GM18498 (cell line): Measurements from ENCODE around the gene PLB1.
"Not testable (repeated sequence)": the region's sequence is repeated elsewhere in the genome, so short reads cannot be mapped to it uniquely, and the experiment has no call there.

ENCODE experiments used
- ATAC-seq: cut with Tn5 transposase; IDR thresholded peaks from one replicate; pipeline ENCODE4 v1.9.1; 2021; ENCODE audit warnings: mild to moderate bottlenecking, moderate library complexity; ENCODE audit not compliant: unreplicated experiment

PLB1 gene

DNA sequence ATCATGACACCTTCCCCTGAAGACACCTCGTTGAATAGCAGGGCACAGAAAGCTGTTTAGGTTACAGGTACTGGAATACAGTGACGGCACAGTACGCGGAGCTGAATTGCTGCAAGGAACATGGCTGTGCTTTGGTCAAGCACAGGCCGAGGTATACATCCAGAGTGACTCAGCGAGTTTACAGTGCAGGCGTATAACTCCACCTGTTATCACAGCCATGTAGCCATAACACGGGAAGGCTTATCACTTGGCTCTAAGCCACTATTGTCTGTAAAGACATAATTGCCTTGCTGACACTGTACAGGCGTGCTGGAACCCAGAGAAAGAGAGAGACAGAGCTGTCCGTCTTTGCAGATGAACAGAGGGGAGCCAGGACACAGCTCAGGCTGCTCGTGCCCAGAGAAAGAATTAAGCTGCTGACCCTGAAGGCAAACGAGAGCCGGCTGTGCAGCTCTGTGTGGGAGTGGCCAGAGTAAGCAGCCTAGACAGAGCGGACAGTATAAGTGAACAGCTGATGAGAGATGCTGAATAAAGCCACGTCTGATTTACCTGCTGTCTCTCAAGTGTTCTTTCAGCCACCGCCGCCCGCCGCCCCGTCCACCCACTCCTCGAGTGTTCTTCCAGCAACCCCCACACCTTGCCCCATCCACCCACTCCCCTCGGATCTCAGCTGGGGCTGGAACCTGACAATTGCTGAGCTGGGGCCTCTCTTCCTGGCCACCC lies 168.4 kb downstream of the PLB1 start:
- ATAC-seq, result no peak

DNA sequence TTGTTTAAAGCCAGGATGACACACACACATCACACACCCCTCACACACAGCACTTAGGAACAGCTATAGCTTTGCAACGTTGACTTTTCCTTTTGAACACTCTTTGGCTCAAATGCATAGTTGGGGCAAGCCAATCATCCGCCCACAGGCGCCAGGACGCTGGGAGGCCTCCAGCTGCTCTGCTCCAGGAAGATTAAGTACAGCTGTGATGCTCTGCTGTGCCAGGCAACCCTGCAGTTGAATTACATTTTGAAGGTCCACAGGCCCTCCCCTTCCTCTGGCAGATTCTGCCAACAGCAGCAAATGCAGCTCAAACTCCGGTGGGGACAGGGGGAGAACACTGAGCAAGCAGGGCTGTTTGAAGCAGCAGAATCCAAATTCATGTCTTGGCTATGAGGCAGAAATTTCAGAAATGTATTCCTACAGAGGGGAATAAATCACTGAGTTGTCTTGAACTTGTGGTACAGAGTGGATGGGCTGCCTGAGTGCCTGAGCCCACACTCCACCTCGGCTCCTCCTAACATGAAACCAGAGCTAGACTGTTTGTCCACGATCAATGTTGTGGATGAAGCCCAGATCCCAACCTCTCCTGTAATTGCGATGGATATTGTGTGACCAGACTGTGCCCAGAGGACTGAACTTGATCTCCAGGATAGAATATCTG lies 169.3 kb downstream of the PLB1 start:
- ATAC-seq, result no peak

DNA sequence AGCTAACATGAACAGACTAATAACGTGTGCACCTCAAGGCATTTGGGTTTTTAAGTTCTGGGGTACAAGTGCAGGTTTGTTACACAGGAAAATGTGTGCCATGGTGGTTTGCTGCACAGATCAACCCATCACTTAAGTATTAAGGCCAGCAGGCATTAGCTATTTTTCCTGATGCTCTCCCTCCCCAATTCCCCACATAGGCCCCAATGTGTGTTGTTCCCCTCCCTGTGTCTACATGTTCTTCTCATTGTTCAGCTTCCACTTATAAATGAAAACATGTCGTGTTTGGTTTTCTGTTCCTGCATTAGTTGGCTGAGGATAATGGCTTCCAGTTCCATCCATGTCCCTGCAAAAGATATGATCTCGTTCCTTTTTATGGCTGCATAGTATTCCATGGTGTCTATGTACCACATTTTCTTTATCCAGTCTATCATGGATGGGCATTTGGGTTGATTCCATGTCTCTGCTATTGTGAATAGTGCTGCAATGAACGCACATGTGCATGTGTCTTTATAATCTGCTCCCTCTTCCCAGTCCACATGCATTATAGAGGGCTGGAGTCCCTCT lies 170.0 kb downstream of the PLB1 start:
- ATAC-seq, result not testable (repeated sequence)

DNA sequence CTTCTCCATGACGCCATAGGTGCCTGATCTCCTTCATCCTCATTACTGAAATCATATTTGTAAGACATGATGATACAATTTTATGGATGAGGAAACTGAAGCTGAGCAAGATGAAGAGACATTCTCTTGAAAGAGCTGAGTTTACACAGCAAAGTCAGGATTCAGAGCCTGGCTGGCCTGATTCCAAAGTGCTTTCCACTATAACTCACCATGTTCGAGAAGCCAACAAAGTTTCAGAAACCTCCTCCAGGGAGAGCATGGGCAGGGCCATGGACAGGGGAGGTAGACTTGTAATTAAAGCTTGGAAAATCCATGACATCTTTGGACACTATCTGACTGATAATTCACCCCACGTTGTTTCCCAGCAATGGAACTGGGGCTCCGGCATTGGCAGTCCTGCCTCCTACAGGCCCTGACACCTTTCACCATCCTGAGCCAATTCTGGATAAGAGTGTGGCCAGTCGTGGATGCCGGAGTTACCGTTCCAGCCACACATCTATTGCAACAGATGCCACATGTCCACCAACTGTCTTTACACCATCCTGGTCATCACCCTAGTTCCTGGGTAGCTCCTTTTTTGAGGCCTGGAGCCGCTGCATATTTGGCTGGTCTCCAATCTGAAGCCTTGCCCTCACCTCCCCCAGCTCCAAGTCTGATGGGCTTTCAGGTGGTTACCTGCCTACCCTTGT lies 170.8 kb downstream of the PLB1 start:
- no peak for ATAC-seq

DNA sequence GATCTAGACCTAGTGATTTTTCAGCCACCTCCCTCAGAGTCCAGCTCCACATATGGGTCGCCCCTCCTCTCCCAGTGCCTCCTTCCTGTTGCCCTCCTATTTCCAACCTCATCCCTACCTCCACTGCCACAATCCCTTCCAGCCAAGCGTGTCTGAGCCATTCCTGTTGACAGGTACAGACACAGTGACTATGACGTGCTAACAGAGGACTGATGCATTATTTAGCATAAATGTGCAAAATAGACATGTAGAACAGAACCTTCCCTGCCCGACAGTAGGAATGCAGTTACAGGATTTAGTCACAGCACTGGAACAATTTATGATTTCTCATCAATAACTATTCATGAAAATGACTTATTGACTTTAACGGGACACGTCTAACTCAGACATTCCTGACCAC lies 171.4 kb downstream of the PLB1 start:
- ATAC-seq, result no peak

DNA sequence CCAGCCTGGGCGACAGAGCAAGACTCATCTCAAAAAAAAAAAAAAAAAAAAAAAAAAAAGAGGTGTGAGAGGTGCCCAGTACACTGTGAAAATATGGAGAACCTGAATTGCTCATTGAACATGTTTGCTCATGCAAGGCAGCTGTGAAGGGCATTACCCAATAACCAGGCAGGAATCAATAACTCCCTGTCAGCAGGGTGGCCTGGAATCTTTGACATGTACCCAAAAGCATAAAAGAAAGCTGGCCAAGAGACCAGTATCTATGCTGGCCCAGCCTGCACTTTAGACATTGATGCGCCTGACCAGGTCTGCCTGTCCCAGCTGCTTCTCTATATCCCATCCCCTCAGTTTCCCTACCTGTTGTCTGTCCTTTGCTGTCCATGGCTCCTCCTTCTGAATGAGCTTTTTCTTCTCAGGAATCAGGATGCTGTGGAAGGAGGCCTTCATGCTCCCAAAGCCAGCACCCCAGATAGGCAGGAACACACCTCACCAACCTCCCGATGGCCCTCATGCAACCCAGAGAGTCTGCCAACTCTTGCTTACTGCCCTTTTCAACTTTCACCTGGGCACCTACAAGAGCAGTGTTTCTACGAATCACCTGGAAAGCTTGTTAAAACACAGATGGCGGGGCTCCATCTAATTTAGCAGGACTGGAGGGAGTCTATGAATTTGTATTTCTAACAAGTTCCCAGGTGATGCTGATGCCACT lies 172.4 kb downstream of the PLB1 start:
- ATAC-seq, result no peak

DNA sequence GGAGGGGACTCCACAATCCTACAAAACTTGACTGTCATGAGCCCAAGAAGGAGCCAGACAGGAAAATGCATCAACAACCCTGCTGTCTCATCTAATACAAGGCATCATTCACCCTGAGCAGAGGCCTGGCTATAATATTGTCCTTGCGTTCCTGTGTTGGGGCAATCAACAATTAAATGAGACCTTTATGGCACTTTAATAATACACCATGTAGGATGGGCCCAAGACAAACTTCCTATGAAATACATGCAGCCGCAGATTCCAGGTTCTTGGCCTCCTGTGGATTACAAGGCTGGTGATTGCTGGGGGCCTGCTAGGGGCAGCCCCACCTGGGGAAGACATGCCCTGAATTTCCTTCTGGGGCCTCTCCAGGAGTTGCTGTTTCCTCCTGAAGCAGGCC lies 173.0 kb downstream of the PLB1 start:
- no peak for ATAC-seq

DNA sequence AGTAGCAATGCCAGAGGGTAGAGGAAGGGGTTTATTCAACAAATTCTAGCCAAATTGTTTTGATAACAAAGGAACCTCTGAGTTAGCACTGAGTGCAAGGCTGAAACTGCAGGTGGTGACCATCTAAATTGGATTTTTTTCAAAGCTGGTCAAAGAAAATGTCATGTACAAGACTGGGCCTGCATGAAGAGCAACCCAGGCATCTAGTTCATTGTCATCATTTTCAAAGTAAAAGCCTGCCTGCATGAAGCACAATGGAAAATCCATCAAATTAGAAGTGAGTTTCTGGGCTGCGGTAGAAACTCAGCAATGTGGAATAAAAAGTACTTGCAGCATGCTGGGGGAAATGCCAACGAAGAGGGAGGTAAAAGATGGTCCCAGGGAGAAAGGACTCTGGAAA lies 175.0 kb downstream of the PLB1 start:
- ATAC-seq, result no peak

DNA sequence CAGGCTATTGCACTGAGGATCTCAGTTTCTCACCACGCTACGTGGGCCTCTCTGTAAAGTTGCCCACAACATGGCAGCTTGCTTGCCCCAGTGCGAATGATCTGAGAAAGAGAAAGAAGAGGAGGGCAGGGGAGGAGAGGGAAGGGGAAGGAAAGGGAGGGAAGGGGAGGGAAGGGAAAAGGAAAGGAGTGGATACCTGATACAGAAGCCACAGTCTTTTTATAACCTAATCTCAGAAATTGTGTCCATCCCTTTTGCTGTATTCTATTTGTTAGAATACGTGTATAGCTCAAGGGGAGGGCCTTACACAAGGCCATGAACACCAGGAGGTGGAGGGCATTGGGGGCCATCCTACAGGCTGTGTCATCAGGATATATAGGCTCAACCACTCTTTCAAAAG lies 177.5 kb downstream of the PLB1 start:
- ATAC-seq, result no peak

DNA sequence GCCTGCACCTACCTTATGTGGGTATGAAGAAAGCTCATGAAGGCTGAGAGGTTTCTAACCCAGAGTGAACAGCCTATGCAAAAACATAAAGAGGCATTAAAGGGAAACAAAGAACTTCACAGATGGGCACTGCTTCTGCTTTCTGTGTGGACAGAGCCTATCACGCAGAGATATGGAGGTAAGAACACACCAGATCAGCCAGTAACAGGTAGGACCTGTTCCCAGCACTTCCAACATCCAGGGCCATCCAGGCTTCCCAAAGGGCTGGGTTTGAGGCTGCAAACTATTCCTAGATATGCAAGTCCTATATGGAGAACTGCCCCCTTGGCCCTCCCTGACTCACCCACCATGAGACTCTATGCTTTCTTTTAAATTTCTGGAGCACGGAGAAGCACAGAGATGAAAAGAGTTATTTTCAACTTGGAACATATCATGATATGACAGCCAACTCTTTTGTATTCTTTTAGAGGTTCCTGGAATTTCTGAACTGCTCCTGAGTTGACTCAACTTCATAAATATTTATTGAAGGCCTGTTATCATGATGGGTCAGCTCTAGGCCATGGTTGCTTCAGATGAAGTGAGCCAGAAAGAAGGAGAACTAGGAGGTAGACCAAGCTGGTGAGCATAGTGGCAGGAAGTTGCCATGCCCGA lies 178.3 kb downstream of the PLB1 start:
- ATAC-seq, result no peak

DNA sequence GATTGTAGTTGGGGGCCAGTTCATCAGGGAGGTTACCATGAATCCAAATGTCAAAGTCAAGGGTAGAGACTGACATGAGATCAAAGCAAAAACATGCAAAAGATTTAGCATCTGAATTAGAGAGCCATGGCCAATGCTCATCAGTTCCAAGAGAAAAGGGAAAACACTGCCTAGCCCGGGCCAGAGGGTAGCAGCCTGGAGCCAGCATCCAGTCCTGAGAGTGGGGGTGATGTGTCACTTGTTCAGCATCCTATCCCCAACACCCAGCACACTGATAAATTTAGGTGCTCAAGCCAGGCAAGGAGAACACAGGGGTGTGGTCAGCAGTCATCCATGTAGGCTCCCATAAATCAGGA lies 178.8 kb downstream of the PLB1 start:
- ATAC-seq, result no peak

DNA sequence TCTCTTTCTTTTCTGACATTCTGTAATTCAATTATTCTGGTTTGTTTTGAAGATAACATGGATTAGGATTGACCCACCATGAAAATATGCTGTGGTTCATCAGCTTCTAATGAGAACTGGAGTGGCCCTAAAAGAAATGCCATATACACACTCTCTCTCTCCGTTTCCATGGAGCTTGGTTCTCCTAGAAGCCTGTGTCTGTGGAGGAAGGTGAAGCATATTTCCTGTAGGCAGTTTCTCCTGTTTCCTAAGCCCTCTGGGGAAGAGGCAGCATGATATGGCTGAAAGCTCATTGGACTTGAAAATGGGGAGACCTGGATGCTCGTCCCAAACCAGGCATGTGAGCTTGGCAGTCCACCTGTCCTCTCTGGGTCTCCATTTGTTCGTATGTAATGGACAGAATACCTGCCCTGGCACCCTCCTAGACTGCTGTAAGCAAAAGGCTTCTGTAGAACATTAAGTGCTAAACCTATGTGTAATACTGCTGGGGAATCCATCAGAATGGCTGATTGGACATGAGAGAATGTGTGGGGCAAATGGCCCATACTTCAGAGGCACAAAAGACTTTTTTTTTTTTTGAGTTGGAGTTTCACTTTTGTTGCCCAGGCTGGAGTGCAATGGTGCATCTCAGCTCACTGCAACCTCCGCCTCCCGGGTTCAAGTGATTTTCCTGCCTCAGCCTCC lies 180.4 kb downstream of the PLB1 start:
- ATAC-seq, result no peak

DNA sequence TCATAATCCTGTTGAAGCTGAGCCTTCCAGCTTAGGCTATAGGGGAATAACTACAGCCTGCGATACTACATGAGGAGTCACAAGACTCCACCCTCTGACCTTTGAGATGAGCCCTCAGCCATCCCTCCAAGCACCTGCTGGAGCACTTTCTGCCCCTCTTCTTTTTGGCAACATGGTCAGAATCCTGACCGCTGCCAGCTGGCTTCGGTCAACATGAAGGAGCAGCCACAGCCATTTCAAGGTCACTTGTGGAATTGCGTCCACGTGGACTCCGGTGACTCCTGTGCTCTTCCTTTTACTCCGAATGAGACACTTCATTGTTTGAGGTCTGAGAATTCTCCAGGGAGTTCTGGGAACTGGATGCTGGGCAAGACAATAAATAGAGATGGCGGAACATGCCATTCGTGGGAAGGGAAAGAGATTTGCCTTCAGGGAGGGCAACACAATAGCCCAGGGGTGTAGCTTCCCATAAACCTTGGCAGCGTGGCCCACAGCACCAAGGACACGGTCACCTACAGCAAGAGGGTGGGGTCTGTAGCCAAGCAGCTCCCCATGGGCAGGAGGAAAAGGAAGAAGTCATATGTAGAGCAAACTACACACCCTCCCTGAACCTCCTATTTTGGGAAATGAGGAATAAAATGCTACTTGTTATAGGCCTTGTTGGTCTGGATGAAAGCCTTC lies 182.5 kb downstream of the PLB1 start:
- no peak for ATAC-seq

DNA sequence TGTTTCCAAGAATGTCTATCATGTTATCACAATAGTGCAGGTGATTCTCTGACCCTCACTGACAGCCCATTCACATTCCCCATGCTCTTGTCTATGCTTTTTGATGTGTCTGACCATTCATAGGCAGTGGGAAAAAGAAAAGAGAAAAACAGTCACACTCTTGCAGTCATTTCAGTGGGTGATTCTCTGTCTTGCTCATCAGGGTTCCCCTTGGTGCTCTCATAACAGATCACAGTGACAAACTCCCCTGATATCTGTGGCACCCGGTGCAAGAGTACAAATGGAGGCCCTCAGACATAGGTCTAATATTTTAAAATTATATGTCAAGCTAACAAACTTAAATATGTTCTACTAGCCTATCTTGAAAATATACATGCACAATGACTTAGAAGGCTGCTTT lies 183.1 kb downstream of the PLB1 start:
- no peak for ATAC-seq

DNA sequence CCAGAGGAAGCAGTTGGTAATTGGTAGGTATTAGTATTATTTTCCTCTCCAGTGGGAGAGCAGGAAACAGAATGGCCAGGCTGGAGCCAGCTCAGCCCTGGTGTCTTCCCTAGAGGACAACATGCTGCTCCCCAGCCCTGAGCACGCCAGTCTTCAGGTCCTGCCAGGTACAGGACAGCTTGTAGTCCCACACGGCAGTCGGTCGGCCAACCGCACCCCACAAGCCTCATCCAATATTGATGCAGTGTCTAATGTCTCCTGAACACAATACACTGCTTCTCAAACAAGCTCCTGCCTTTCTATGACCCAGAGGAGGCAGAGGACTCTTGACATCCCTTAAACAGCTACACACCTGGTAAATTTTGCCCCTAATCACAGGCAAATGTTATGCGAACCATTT lies 184.8 kb downstream of the PLB1 start:
- ATAC-seq, result no peak

DNA sequence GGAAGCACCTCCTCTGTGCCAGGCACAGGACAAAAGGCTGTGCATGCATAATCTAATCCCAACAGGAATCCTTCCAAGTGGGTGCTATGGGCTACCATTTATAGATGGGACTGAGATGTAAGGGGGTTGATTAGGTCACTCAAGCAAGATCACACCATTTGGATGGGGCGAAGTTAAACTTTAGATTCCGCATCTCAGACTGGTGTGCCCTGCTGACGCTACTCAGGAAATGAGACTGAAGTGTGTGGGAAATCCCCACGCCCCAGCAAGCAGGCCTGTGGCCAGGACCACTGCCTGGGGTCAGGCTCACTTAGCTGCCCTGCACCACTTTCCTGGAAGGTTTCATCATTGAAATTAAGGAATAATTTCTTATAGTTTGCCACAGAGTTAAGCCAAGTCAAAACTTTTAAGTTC lies 185.3 kb downstream of the PLB1 start:
- peak; percentile 93 for ATAC-seq

DNA sequence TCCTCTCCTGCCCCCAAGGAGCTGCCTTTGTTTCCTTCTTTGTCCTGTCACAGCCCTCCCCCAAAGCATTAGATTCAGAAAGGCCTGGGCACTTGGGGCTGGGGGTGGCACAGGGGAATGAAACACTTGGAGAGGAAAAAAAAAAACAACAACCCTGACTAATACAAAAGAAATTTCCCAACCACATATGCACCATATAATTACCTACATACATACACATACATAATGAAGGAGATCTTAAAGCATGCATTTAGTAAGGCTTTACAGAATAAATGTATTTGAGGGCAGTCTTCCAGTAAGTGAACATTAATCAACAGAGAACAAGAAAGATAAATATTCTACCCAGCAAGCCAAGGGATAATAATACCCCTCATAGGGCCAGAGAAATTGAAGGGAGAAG lies 185.7 kb downstream of the PLB1 start:
- no peak for ATAC-seq

DNA sequence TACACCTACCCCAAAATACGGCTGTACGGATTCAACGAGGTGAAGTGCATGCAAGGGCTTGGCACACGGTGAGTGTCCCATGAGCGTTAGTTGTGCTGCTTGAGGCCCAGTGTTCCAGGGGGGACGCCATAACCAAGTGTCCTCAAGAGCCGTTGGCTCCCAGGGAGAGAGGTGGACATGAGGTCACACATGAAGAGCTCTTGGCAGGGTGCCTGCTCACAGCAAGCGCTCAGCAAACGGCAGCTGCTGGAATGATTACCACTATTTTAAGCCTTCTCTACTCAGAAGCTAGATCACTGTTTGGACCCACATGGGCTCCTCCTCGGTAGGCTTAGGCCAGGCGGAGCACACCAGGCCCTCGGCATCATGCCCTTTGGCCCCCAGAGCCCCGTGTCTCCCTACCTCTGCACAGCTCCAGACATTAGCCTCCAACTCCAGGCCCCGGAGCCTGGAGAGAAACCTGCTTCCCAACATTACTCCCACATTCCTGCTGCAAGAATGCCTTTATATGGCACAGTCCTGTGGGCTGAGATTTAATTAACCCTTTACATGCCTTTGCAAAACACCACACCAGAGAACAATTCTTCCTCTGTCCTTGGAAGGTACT lies 187.3 kb downstream of the PLB1 start:
- no peak for ATAC-seq

DNA sequence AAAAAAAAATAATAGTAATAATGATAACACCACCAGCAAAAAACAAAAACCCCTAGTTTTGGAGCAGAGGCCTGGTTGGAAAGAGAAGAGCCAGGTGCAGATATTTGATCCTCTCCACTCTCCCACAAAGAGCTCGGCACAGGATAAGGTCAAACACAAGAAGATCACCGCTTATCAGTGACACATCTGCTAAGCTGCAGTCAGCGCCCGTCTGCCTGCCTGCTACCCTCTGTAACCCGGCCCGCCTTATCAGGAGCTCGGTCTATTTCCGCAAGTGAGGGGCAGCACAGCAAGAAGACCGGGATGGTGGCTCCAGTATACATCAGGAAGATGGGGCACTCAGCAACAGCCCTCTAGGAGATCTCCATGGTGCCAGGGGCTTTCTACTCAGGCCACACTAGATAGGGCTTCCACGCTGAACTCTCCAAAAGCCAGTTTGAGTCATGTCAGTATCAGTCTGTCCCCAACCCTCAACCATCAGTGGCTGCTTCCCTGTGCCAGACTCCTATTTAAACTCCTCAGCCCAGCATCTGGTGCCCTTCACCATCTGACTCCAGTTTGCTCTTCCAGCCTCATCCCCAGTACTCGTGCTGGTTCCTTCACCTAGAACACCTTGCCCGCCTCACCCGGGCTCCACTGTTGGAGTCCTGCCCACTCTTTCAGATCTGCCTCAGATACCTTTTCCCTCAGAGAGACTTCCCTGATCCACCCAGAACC lies 188.4 kb downstream of the PLB1 start:
- ATAC-seq, result no peak
